MM.1S (cell line): ENCODE measurements around the gene GOT1.

Experiments used
- DNase-seq: peaks from one replicate; pipeline ENCODE4 v3.0.0-alpha.2; 2015
- H2AFZ ChIP-seq: fragments of 300-600 bp; sonication (generic); 2 replicates; pipeline ENCODE4 v1.6.0; 2016; ENCODE audit warnings: antibody characterized with exemption, low read length
- H3F3A ChIP-seq: fragments of 300-600 bp; sonication (generic); 2 replicates; pipeline ENCODE4 v1.6.1; 2016; ENCODE audit warnings: mild to moderate bottlenecking, antibody characterized with exemption, low read length, moderate library complexity, mixed read lengths; ENCODE audit not compliant: insufficient read depth
- H3K27ac ChIP-seq: fragments of 300-600 bp; sonication (generic); 2 replicates; pipeline ENCODE4 v1.5.1; 2016; ENCODE audit warnings: mild to moderate bottlenecking, low read length
- H3K27me3 ChIP-seq: fragments of 300-600 bp; sonication (generic); replicated peaks from 2 replicates; pipeline ENCODE4 v1.6.0; 2016; ENCODE audit warnings: low read length; ENCODE audit not compliant: insufficient read depth
- H3K36me3 ChIP-seq: fragments of 300-600 bp; sonication (generic); replicated peaks from 2 replicates; pipeline ENCODE4 v1.6.1; 2016; ENCODE audit warnings: mild to moderate bottlenecking, low read length, mixed read lengths; ENCODE audit not compliant: insufficient read depth
- H3K4me1 ChIP-seq: fragments of 300-600 bp; sonication (generic); 2 replicates; pipeline ENCODE4 v1.6.1; 2016; ENCODE audit warnings: low read length, mixed read lengths
- H3K4me2 ChIP-seq: fragments of 300-600 bp; sonication (generic); 2 replicates; pipeline ENCODE4 v1.6.0; 2016; ENCODE audit warnings: low read depth, low read length
- H3K4me3 ChIP-seq: fragments of 300-600 bp; sonication (generic); 2 replicates; pipeline ENCODE4 v1.5.1; 2016; ENCODE audit warnings: low read length, mixed read lengths
- H3K79me2 ChIP-seq: fragments of 300-600 bp; sonication (generic); 2 replicates; pipeline ENCODE4 v1.6.1; 2016; ENCODE audit warnings: mixed run types, low read length, mixed read lengths
- H3K9ac ChIP-seq: fragments of 300-600 bp; sonication (generic); 2 replicates; pipeline ENCODE4 v1.6.1; 2016; ENCODE audit warnings: low read length, mixed read lengths
- H3K9me2 ChIP-seq: fragments of 300-600 bp; sonication (generic); replicated peaks from 2 replicates; pipeline ENCODE4 v1.6.1; 2016; ENCODE audit warnings: mild to moderate bottlenecking, low read length, mixed read lengths; ENCODE audit not compliant: insufficient read depth
- H3K9me3 ChIP-seq: fragments of 300-600 bp; sonication (generic); replicated peaks from 2 replicates; pipeline ENCODE4 v1.6.1; 2016; ENCODE audit warnings: mild to moderate bottlenecking, low read length, mixed read lengths; ENCODE audit not compliant: insufficient read depth
- H4K20me1 ChIP-seq: fragments of 300-600 bp; sonication (generic); 2 replicates; pipeline ENCODE4 v1.6.1; 2016; ENCODE audit warnings: mild to moderate bottlenecking, low read length, moderate library complexity, mixed read lengths; ENCODE audit not compliant: insufficient read depth
- EZH2 ChIP-seq: fragments of 300-600 bp; sonication (generic); optimal IDR thresholded peaks from 2 replicates; pipeline ENCODE3; 2017; ENCODE audit warnings: low read depth, mild to moderate bottlenecking, antibody characterized with exemption, low read length, mixed read lengths
- EZH2phosphoT487 ChIP-seq: fragments of 300-600 bp; sonication (generic); IDR thresholded peaks from 2 replicates; pipeline ENCODE4 v1.6.1; 2018; ENCODE audit warnings: antibody characterized with exemption, low read length
- TF ChIP-seq, protein P1 (sequence below): fragments of 300-600 bp; sonication (generic); IDR thresholded peaks from 2 replicates; pipeline ENCODE4 v1.5.1; 2016; ENCODE audit warnings: antibody characterized with exemption, low read length, mixed read lengths

The GOT1 gene

DNA sequence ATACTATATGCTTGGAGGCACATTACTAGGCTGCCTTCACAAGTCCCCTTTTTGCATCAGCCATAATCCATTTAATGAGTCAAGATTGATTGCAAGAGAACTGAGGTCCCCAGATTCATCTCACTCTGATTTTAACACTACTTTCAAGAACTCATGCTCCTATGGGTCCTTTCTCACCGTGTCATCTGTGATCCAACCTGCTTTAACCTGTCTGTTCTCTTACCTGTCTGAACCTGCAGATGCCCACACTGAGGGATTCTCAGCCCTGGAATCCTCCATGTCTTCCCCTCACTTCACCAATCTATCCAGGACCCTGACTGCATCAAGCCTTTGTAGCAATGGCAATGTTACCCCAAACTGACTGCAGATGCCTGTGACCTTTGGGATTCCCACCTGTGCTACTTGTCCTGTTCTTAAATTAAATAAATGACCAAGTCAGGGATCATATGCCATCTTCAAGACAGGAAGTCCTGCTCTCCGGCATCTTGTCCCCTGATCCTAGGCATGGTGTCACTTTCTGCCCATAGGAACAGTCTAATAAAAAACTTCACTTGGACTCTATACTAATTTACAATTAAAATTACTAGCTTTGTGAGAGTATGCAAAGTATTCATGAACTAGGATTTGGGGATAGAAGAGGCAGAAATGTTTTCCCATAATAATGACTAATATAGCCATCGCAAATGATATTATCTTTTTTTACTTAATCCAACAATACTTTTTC lies 25.9 kb upstream of the GOT1 start:
- Histone ChIP-seq H2AFZ (no peak overlapping the region), H3K4me2 (no peak overlapping the region), H3K36me3 (no peaks in the 10 kb centered on the region), H3K4me1 (no peaks in the 10 kb centered on the region), H3K79me2 (no peaks in the 10 kb centered on the region), H3F3A (no peaks in the 10 kb centered on the region), H3K4me3 (no peak overlapping the region), H4K20me1 (no peaks in the 10 kb centered on the region), H3K9me2 (no peaks in the 10 kb centered on the region), H3K9ac (no peak overlapping the region), H3K9me3 (no peaks in the 10 kb centered on the region), H3K27ac (no peak overlapping the region), H3K27me3 (no peaks in the 10 kb centered on the region)
- no peak for TF ChIP-seq EZH2
- TF ChIP-seq, protein P1, sequence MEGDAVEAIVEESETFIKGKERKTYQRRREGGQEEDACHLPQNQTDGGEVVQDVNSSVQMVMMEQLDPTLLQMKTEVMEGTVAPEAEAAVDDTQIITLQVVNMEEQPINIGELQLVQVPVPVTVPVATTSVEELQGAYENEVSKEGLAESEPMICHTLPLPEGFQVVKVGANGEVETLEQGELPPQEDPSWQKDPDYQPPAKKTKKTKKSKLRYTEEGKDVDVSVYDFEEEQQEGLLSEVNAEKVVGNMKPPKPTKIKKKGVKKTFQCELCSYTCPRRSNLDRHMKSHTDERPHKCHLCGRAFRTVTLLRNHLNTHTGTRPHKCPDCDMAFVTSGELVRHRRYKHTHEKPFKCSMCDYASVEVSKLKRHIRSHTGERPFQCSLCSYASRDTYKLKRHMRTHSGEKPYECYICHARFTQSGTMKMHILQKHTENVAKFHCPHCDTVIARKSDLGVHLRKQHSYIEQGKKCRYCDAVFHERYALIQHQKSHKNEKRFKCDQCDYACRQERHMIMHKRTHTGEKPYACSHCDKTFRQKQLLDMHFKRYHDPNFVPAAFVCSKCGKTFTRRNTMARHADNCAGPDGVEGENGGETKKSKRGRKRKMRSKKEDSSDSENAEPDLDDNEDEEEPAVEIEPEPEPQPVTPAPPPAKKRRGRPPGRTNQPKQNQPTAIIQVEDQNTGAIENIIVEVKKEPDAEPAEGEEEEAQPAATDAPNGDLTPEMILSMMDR, result no peak
- no peak for TF ChIP-seq EZH2phosphoT487
- no peak for DNase-seq

DNA sequence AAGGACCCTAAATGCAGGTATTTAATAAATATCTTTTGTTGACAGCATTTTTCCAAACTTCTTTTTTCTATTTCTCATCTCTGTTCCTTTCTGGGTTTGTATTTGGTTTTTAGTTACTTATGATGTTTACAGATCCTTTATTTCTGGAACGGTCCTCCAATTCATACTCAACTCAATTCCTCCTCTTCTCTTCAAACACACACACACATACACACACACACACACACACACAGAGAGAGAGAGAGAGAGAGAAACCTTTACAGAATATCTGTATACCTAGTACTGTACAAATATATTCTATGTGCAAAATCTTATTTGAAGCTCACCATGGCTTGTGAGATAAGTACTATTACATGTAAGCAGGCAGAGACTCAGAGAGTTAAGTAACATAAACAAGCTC lies 21.6 kb upstream of the GOT1 start:
- H3K4me3 ChIP-seq, result no peak overlapping the region
- no peak overlapping the region for H3K9ac ChIP-seq
- H3K9me2 ChIP-seq, result no peaks in the 10 kb centered on the region

DNA sequence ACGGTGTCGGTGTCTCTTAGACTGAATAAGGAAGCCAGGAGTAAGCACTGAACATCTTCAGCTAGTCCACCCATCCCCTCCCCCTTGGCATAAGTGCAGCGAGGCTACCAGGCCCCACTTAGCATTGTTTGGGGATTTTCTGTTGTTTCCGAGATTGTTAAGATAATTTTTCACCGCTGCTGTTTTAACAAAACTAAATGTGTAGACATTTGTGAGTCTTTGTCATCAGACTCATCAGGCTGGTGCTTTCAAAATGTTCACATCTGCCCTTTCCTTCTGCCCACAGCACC lies 21.0 kb upstream of the GOT1 start:
- H3K4me2 ChIP-seq, result no peak overlapping the region
- H3K4me3 ChIP-seq, result no peak overlapping the region

More for the DNA sequence above, 21.6 kb upstream of the GOT1 start:
- TF ChIP-seq, protein P1, result no peak
- TF ChIP-seq EZH2 (no peak), EZH2phosphoT487 (no peak)
- Histone ChIP-seq H3K27me3 (no peaks in the 10 kb centered on the region), H3K79me2 (no peaks in the 10 kb centered on the region), H3F3A (no peaks in the 10 kb centered on the region), H3K27ac (no peak overlapping the region), H2AFZ (no peak overlapping the region), H3K4me1 (no peaks in the 10 kb centered on the region), H3K9me3 (no peaks in the 10 kb centered on the region), H4K20me1 (no peaks in the 10 kb centered on the region), H3K36me3 (no peaks in the 10 kb centered on the region), H3K4me2 (no peak overlapping the region)
- no peak for DNase-seq

More for the DNA sequence above, 21.0 kb upstream of the GOT1 start:
- Histone ChIP-seq H2AFZ (no peak overlapping the region), H3F3A (no peaks in the 10 kb centered on the region), H3K27ac (no peak overlapping the region), H3K27me3 (no peaks in the 10 kb centered on the region), H3K36me3 (no peaks in the 10 kb centered on the region), H3K79me2 (no peaks in the 10 kb centered on the region), H4K20me1 (no peaks in the 10 kb centered on the region), H3K4me1 (no peaks in the 10 kb centered on the region), H3K9me3 (no peaks in the 10 kb centered on the region), H3K9ac (no peak overlapping the region), H3K9me2 (no peaks in the 10 kb centered on the region)
- TF ChIP-seq EZH2phosphoT487 (no peak), EZH2 (no peak)
- TF ChIP-seq, protein P1, result no peak
- DNase-seq, result no peak
